ENCODE measurements around the gene NDUFA8. TPM values are rescaled to one million over a fixed set of nuclear protein-coding genes. Genes with fewer than 3 reads are reported as not detected.

The NDUFA8 gene
- total RNA-seq, 1 experiment from 2014 or later, result 60.7 TPM

GRCh38 chr9:122133984-122134535 lies 25.5 kb downstream of the NDUFA8 start:
- no peaks in the 10 kb centered on the region; a peak in 1 of 5 replicates for H3K9me3 Mint-ChIP-seq
- H3K27me3 Mint-ChIP-seq (ENCODE audit: low read depth), result peaks cover 42% of the 10 kb centered on the region
- Histone ChIP-seq H2AFZ (ENCODE audit: low read length) (no peak overlapping the region), H3T11ph (ENCODE audit: low read length) (no peak overlapping the region), H3K9me3 (ENCODE audit: control insufficient read depth, low read depth, low read length) (no peaks in the 10 kb centered on the region), H3K9ac (ENCODE audit: extremely low read depth, insufficient read length, low read length) (no peak overlapping the region), H4K8ac (replicated peaks; ENCODE audit: insufficient read length, low read depth, low read length) (no peak overlapping the region), H3K56ac (ENCODE audit: insufficient read length, low read depth, low read length) (no peak overlapping the region), H2BK5ac (ENCODE audit: insufficient read length, low read length) (no peak overlapping the region), H3K4me2 (ENCODE audit: insufficient read depth, insufficient read length, low read length) (no peak overlapping the region), H2BK120ac (ENCODE audit: low read depth, low read length, poor library complexity, severe bottlenecking) (no peak overlapping the region), H3K4me1 (ENCODE audit: insufficient read depth, low read length) (peaks cover 9% of the 10 kb centered on the region; the same call in 1 of the 2 replicates), H2BK15ac (ENCODE audit: low read depth, low read length) (no peak overlapping the region), H4K5ac (ENCODE audit: insufficient read length, low read depth, low read length) (no peak overlapping the region), H3K79me1 (ENCODE audit: insufficient read depth, low read depth, low read length, poor library complexity, severe bottlenecking) (no peaks in the 10 kb centered on the region), H3K23ac (ENCODE audit: insufficient read length, low read depth, low read length) (no peak overlapping the region), H2BK12ac (ENCODE audit: insufficient read length, low read depth, low read length) (no peak overlapping the region), H4K91ac (ENCODE audit: insufficient read length, low read depth, low read length) (no peak overlapping the region), H2BK20ac (ENCODE audit: low read depth, low read length, poor library complexity, severe bottlenecking) (no peak overlapping the region), H3K18ac (ENCODE audit: insufficient read length, low read depth, low read length) (no peak overlapping the region), H4K20me1 (ENCODE audit: control insufficient read depth, insufficient read depth, insufficient read length) (no peaks in the 10 kb centered on the region), H3K4ac (ENCODE audit: low read depth, low read length) (no peak overlapping the region), H3K79me2 (ENCODE audit: insufficient read depth, low read length) (no peaks in the 10 kb centered on the region), H3K23me2 (ENCODE audit: insufficient read length, low read depth, low read length, poor library complexity, severe bottlenecking) (no peaks in the 10 kb centered on the region), H3K14ac (ENCODE audit: insufficient read depth, low read length) (no peak overlapping the region), H2AK5ac (ENCODE audit: insufficient read length, low read length) (no peak overlapping the region), H3K27ac (ENCODE audit: insufficient read length, low read depth, low read length) (no peak overlapping the region), H3K27me3 (ENCODE audit: insufficient read depth, low read length) (no peaks in the 10 kb centered on the region)
- H3K4me3 Mint-ChIP-seq, result no peak overlapping the region
- no peak for DNase-seq
- TF ChIP-seq CTCF (conservative IDR thresholded peaks at IDR 0.05), result no peak
- H3K27ac Mint-ChIP-seq, result no peak overlapping the region
- no peaks in the 10 kb centered on the region; a peak in 1 of 7 replicates for H3K36me3 Mint-ChIP-seq (ENCODE audit: insufficient read depth in 1 of 3, low read depth in 3 of 3)
- no CpG with 5 or more reads among the region's 17 CpGs for WGBS (ENCODE audit: extremely low coverage, insufficient read length, low lambda C conversion rate)
- peaks cover 46 to 60% of the 10 kb centered on the region in 2 experiments for H3K4me1 Mint-ChIP-seq

Measured in H9 (cell line).